HG02973 (cell line): ENCODE data around the gene IRF1.
"Not testable (repeated sequence)": the region's sequence is repeated elsewhere in the genome, so short reads cannot be mapped to it uniquely, and the experiment has no call there.

Experiments
- ATAC-seq: cut with Tn5 transposase; IDR thresholded peaks from one replicate; pipeline ENCODE4 v1.9.1; 2021; ENCODE audit warnings: moderate library complexity; ENCODE audit not compliant: unreplicated experiment

IRF1 gene

DNA sequence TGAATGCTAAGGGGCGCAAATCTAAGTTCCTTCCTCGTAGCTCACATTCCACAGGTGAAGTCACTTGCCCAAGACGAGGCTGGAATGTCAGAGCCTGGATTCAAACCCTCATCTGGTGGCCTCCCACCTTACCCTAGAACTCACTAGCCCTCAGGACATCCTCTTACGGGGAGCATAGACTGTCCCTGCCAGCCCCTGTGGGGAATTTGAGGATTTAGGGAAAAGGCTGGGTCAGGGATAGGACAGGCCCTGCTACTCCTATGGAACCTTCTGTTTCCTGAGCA, 45.0 kb downstream of the IRF1 start:
- ATAC-seq, result no peak

DNA sequence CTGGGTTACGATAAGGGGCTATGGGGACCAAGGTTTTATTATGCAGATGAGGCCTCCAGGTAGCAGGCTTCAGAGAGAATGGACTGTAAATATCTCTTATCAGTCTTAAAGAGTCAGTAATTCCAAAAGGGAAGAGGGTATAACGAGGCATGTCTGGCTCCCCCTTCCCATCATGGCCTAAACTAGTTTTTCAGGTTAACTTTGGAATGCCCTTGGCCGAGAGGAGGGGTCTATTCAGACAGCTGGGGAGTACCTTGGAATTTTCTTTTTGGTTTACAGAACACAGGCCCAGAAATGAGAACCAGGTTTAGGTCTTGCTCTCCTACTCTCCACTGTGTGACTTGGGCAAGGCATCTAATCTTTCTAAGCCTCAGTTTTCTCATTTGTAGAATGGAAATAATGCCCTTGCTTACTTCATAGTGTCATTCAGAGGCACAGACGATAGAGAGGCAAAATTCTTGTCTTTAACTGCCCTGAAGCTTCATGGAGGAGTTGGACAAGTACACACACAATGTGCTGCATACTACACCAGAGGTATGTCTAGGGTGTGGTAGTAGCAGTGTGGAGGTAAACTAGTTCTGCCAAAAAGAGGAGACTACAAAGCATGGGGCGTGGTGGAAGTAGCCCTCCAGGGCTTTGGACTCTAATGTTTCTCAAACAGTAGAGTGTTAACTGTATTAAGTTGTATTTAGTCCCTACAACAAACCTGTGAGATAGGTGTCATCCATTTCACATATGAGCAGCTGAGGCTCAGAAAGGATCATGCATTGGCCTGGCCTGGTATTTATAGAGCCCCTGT, 45.5 kb downstream of the IRF1 start:
- ATAC-seq, result no peak

DNA sequence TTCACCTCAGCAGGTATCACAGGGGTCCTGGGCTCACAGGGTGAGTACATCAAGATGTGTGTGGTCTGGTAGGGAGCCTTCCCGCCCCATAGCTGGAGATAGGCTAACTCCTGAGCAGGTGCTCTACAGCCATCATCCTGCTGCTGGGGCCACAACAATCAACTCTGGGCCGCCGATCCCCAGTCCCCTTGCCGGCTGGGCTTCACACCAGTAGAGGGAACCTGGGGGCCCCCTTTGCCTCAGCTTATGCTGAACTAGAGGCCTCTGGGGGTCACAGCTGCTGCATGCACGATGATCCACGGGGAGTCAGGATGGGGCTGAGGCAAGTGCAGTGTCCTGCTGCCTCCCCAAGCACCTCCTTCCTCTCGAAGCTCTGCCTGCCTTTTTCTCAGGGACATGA, 46.5 kb downstream of the IRF1 start:
- ATAC-seq, result no peak

DNA sequence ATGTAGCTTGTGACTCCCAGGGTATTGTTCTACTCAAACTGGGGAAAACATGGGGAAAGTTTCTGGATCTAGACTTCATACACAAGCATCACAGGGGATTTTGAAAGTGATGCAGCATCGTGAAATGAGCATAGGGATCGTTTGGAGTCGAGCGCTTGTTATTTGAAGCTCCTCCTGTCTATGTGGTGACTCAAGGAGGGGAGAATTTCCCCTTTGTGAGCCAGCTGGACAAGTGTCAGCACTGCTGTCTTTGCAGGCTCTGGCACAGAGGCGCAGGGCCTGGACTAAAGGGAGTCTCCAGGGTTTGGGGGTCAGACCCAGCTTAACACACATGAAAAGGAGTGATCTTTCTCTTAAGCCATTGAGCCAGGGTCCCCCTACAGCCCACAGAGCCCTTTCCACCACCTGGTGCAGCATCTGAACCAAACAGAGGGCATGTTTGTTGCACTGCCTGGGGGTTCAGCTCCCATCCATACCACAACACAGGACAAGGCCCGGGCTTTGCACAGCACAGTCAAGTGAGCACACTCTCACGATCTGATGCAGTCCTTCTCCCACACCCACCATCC, 51.0 kb downstream of the IRF1 start:
- ATAC-seq, result no peak

DNA sequence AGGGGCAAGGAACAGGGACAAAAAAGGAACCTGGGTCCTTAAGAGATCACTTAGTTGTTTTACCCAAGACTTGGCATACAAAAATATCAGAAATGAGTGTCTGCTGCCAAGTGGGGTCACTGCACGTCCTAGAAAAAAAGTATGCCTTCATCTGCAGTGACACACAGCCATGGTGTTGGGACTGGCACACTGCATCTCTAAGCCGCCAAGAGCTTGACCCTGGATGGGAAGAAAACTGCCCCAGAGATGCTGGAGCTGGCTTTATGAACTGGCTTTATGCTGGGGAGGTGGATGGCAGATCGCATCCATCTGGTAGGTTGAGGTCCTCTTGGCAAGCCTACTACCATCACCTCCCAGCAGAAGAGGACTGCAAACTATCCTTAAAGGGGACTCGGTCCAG, 51.7 kb downstream of the IRF1 start:
- ATAC-seq, result no peak

DNA sequence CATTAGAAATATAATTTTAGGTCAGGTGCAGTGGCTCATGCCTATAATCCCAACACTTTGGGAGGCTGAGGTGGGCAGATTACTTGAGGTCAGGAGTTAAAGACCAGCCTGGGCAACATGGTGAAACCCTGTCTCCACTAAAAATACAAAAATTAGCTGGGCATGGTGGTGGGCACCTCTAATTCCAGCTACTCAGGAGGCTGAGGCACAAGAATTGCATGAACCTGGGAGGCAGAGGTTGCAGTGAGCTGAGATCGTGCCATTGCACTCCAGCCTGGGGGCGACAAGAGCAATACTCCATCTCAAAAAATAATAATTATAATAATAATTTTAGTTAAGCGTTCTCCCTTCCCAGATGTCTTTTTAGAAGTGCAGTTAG, 52.3 kb downstream of the IRF1 start:
- not testable (repeated sequence) for ATAC-seq

DNA sequence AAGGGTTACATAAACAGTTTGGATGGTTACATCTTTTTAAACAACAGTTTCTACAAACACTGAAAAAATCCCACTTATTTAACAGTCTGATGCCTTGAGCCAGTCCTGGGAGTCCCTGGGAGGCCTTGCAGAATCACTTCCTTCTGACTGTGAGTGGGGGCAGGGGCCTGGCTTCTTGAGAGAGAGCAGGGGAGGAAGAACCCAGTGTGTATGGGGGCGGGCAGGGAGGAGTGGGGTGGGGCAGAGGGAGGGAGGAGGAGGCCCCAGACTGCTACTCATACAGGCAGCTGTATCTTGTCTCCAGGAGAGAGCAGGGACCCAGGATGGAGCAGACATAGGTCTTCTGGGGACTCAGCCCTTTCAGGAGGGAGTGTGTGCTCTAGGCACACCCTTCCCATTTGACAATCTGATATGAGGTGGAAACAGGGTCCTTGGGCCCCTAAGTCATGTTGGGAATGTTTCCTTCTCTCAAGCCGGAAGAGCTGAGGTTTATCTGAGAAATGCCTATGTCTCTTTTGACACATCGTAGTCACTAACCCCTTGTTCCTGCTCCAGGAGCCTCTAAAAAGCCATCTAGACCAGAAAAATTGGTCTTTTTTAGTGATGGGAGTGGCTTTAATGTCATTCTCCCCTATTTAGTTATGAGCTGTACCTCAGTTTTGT, 52.8 kb downstream of the IRF1 start:
- peak; percentile 70 for ATAC-seq

DNA sequence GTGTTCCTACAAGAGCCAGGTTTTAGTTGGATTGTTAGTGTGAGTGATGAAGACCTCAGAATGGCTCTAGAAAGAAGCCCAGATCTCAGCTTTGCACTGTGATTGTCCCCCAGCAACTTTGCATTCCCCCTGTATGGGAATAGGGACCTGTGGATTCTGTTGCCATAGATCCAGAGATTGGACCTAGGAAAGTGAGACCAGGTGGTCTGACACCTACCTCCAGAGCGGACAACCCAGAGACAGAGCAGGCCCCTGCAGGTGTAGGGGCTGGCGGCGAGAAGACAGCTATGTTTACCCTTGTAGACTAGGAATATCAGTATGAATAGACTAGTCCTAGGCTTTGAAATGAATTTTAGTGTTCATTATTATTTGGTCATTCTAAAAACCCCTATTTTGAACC, 53.6 kb downstream of the IRF1 start:
- ATAC-seq, result no peak

DNA sequence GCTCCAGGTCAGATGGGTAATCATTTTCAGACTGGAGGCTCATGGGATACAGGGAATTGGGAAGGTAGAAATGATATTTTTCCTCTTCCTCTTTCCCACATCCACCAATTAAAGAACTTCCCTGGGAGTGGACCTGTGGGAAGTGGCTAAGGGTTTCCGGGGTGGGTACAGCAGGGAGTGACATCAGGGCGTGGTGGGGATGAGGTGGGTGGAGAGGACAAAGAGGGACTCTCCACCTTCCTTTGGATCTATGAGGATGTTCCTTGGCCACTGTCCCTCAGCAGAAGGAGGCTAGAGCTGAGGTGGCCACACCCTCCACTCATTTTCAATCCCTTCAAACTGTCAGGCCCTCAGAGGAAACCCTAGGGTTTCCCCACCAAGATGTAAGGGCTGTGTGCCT, 54.7 kb downstream of the IRF1 start:
- ATAC-seq, result no peak

DNA sequence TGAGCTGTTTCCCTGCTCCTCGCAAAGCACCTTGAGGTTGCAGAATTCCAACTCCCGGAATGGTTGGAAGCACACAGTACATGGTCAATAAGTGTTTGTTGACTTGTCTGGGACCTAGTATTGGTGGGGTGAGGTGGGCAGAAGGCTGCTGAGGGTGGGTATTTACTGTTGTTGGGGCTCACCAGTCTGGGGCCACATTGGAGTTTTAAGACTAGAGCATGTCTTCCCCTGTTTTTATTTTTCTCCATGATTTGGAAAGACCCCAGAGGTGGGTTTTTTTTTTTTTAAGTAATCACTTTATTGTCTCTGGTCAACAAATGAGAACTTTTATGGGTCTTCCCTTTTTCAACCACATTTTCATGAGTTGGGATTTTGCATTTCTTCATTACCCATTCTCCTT, 55.1 kb downstream of the IRF1 start:
- no peak for ATAC-seq

DNA sequence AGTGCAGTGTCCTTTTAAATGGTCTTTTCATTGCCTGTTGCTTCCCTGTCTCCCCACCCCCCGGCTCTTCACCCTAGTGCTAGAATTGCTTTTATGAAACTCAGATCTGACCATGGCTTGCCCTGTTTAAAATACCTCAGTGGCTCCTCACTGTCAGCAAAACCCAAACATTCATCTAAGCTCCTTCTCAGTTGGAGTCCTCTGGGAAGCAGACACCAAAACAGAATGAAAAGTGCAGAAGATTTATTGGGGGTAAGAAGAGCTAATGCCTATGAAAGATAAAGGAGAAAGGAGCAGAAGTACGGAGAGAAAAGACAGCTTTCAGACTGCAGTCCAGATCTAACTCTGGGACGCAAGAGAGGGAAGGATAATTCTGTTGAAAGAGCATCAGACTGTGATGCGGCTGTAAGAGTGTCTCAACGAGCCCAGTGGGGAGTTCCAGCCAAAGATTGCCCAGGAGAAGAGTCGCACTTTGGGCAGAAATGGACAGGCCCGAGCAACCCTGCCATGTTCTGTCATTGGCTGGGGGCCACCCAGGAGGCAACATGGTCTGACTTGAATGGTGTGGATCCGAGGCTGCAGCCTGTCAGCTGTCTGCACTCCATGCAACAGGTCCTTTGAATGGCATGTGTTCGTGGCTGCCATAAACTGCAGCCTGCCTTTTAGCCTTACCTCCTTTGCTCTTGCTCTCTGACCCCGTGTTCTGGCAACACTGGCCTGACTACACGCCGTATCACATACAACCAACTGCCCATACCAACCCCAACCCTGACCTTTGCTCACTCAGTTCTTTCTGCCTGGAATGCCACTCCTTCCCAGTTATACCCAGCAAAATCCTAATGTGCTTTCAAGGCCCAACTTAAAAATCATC, 55.9 kb downstream of the IRF1 start:
- no peak for ATAC-seq

DNA sequence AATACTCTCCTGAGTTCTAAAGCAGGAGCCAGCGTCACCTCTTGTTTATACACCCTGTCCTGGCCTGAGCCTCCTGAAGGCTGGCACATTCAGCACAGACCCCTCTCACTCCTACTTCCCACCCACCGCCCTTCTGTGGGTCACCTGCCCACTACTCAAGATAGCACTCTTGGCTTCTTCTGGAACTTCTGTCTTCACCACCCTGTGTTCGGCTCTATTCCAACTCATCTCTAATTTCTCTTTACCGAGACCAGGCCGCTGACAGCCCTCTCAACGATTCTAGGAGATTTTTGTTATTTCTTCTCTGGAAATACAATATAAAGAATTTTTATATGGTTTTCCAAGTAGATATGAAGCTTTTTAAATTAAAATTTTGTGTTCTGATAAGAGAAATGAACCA, 57.4 kb downstream of the IRF1 start:
- no peak for ATAC-seq

DNA sequence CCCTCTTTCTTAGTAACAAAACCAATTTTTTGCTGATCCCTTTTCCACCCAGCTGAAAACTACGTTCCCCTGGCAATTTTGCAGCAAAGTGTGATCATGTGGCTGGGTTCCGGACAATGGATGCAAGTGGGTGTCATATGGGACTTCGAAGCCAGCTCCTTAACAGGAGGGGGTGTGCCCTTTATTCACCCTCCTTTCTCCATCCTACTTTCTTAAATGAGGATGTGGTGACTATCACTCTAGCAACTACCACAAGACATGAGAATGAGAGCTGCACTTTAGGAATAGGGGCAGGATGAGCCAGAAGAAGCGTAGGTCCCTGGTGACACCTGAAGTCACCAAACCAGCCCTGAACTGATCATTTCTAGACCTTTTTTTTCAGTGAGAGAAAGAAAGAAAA, 58.9 kb downstream of the IRF1 start:
- ATAC-seq, result no peak
